ENCODE data around the gene FOXJ1.

DNA sequence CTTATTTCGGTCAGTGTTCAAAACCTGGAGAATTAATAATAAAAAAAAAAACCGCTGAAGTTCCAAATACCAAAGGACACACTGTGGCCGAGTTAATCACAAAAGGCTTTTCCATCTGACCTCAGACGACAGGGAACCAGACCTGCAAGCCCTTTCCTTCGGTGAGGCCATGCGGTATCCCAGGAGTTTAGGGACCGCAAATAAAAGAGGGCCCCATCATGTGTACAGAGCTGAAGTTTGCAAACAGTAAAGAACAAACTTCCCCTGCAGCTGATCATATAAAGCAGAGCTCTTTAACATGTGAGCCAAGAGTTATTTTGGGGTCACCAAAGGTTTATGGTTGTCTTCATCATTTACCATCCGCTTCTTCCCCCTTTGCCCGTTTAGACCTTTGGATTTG is 33.0 kb upstream of the FOXJ1 start:
- TF ChIP-seq, protein P1, sequence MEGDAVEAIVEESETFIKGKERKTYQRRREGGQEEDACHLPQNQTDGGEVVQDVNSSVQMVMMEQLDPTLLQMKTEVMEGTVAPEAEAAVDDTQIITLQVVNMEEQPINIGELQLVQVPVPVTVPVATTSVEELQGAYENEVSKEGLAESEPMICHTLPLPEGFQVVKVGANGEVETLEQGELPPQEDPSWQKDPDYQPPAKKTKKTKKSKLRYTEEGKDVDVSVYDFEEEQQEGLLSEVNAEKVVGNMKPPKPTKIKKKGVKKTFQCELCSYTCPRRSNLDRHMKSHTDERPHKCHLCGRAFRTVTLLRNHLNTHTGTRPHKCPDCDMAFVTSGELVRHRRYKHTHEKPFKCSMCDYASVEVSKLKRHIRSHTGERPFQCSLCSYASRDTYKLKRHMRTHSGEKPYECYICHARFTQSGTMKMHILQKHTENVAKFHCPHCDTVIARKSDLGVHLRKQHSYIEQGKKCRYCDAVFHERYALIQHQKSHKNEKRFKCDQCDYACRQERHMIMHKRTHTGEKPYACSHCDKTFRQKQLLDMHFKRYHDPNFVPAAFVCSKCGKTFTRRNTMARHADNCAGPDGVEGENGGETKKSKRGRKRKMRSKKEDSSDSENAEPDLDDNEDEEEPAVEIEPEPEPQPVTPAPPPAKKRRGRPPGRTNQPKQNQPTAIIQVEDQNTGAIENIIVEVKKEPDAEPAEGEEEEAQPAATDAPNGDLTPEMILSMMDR (IDR thresholded peaks at IDR 0.05; ENCODE audit: borderline replicate concordance, extremely low read depth, low read length, poor library complexity, severe bottlenecking) = no peak
- TF ChIP-seq EZH2 (IDR thresholded peaks at IDR 0.05; ENCODE audit: borderline replicate concordance, low read depth, low read length, severe bottlenecking) = no peak
